ENCODE data around the gene XPC. TPM values are rescaled to one million over a fixed set of nuclear protein-coding genes. Genes with fewer than 3 reads are reported as not detected.

XPC gene
- total RNA-seq, 1 donor: 52.1 TPM

DNA sequence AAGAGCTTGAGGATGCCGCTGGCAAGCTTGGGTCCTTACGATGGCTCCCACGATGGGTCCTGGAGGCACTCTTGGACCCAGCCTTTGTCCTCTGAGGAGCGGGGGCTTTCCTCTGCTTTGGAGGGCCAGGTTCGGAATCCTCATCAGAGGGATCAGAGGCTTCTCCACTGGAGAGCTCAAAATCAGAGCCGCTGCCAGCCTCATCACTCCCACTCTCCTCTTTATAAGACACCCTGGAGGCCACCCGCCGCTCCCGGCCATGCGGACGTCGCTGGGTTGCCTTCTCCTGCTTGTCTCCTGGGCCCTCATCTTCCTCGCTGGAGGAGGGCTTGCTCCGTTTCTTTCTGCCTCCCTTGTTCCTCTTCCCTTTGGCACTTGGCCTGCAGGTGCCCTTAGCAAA, 20.0 kb downstream of the XPC start:
- no peak overlapping the region for H2AFZ ChIP-seq (ENCODE audit: low read length)
- H3K79me2 ChIP-seq (ENCODE audit: insufficient read depth, low read length): no peaks in the 10 kb centered on the region
- no peak overlapping the region for H3K4me2 ChIP-seq (ENCODE audit: insufficient read depth, low read length)
- H3K36me3 ChIP-seq (ENCODE audit: insufficient read depth, low read length): peaks cover 83% of the 10 kb centered on the region
- peaks cover 3% of the 10 kb centered on the region for H4K20me1 ChIP-seq (ENCODE audit: insufficient read depth, low read length)
- H3K9me3 ChIP-seq (ENCODE audit: low read depth, low read length): peaks cover 6% of the 10 kb centered on the region
- DNase-seq (ENCODE audit: insufficient read length, low spot score, missing footprints): no peak
- no peak overlapping the region for H3K4me3 ChIP-seq (ENCODE audit: insufficient read depth, low read length)
- no peak overlapping the region for H3K27ac ChIP-seq (ENCODE audit: low read depth, low read length)
- no peaks in the 10 kb centered on the region for H3K27me3 ChIP-seq (ENCODE audit: insufficient read depth, low read length)
- no peak for TF ChIP-seq CTCF (IDR thresholded peaks at IDR 0.05; ENCODE audit: extremely low read depth, low read depth, low read length)
- no peaks in the 10 kb centered on the region for H3K4me1 ChIP-seq (ENCODE audit: insufficient read depth, low read length)

DNA sequence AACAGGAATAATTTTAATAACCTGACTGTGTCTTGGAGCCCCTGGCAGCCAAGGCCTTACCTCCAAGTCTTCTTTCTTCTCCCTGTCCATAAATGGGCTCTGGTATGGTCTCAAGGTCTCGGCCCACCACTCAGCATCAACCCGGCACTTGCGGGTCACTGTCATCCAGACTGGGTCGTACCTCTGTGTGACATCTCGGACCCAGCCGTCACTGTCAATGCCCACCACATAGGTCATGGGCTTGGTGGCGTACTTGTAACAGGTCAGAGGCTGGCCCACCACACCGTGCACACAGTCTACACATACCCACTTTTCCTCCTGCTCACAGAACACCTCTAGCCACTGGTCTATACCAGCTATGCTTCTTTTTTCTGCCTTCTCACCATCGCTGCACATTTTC, 20.4 kb downstream of the XPC start:
- Histone ChIP-seq H3K79me2 (ENCODE audit: insufficient read depth, low read length) (no peaks in the 10 kb centered on the region), H3K27me3 (ENCODE audit: insufficient read depth, low read length) (no peaks in the 10 kb centered on the region), H3K4me3 (ENCODE audit: insufficient read depth, low read length) (no peak overlapping the region), H2AFZ (ENCODE audit: low read length) (no peak overlapping the region), H4K20me1 (ENCODE audit: insufficient read depth, low read length) (peaks cover 3% of the 10 kb centered on the region), H3K36me3 (ENCODE audit: insufficient read depth, low read length) (peaks cover 79% of the 10 kb centered on the region), H3K4me2 (ENCODE audit: insufficient read depth, low read length) (no peak overlapping the region), H3K27ac (ENCODE audit: low read depth, low read length) (no peak overlapping the region), H3K9me3 (ENCODE audit: low read depth, low read length) (peaks cover 6% of the 10 kb centered on the region), H3K4me1 (ENCODE audit: insufficient read depth, low read length) (no peaks in the 10 kb centered on the region)
- no peak for DNase-seq (ENCODE audit: insufficient read length, low spot score, missing footprints)
- no peak for TF ChIP-seq CTCF (IDR thresholded peaks at IDR 0.05; ENCODE audit: extremely low read depth, low read depth, low read length)

DNA sequence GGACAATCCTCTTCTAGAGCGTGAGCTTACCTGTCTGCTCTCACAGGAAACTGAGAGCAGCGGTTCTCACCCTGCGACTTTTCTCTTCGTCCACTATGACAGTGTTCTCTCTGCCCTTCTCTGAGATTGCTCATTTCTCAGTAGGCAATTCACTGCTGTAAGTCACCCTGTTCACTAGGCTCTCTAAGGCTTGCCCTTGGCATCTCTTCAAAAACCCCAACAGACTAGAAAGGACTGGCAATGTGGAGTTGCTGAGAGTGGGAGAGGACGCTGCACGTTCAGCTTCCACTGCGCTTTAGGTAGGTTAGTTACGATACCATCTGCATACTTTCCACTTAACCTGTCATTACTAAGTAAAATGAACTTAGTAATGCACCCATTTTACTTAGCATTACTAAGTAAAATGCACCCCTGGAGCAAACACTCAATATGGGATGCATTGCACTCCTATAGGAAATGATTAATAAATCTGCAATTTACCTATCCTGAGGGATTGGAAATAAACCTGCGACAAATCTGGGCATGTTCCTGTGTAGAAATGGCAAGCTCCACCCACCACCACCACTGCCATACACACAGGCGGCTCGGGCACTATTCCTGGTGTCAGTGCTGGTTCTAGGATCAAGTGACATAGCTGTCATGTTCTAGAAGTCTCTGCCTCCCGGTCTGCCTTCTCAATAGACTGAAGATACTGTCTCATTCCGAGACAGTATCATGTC, 21.4 kb downstream of the XPC start:
- DNase-seq (ENCODE audit: insufficient read length, low spot score, missing footprints): no peak
- Histone ChIP-seq H3K4me3 (ENCODE audit: insufficient read depth, low read length) (no peak overlapping the region), H2AFZ (ENCODE audit: low read length) (no peak overlapping the region), H3K4me2 (ENCODE audit: insufficient read depth, low read length) (no peak overlapping the region), H3K4me1 (ENCODE audit: insufficient read depth, low read length) (no peaks in the 10 kb centered on the region), H3K79me2 (ENCODE audit: insufficient read depth, low read length) (no peaks in the 10 kb centered on the region), H3K36me3 (ENCODE audit: insufficient read depth, low read length) (peaks cover 73% of the 10 kb centered on the region), H3K27ac (ENCODE audit: low read depth, low read length) (no peak overlapping the region), H3K27me3 (ENCODE audit: insufficient read depth, low read length) (no peaks in the 10 kb centered on the region), H3K9me3 (ENCODE audit: low read depth, low read length) (peaks cover 5% of the 10 kb centered on the region), H4K20me1 (ENCODE audit: insufficient read depth, low read length) (no peaks in the 10 kb centered on the region)
- TF ChIP-seq CTCF (IDR thresholded peaks at IDR 0.05; ENCODE audit: extremely low read depth, low read depth, low read length): no peak

- Histone ChIP-seq H3K27ac (ENCODE audit: low read depth, low read length) (no peak overlapping the region), H2AFZ (ENCODE audit: low read length) (no peak overlapping the region), H3K4me1 (ENCODE audit: insufficient read depth, low read length) (no peaks in the 10 kb centered on the region), H3K36me3 (ENCODE audit: insufficient read depth, low read length) (peaks cover 74% of the 10 kb centered on the region), H3K79me2 (ENCODE audit: insufficient read depth, low read length) (no peaks in the 10 kb centered on the region), H4K20me1 (ENCODE audit: insufficient read depth, low read length) (no peaks in the 10 kb centered on the region), H3K4me2 (ENCODE audit: insufficient read depth, low read length) (no peak overlapping the region), H3K27me3 (ENCODE audit: insufficient read depth, low read length) (no peaks in the 10 kb centered on the region), H3K4me3 (ENCODE audit: insufficient read depth, low read length) (no peak overlapping the region), H3K9me3 (ENCODE audit: low read depth, low read length) (no peaks in the 10 kb centered on the region)
- no peak for TF ChIP-seq CTCF (IDR thresholded peaks at IDR 0.05; ENCODE audit: extremely low read depth, low read depth, low read length)
- DNase-seq (ENCODE audit: insufficient read length, low spot score, missing footprints): no peak
These were observed 22.2 kb downstream of the XPC start for GRCh38 chr3:14156201-14156600.

All from osteoblast (primary cell).